ENCODE results near the gene DNASE1L1. TPM values are rescaled to one million over a fixed set of nuclear protein-coding genes. Genes with fewer than 3 reads are reported as not detected.
A peak's percentile ranks its signal among the peaks of the same experiment; 100 is the strongest.

Gene DNASE1L1
- total RNA-seq, 1 donor from 2014 or later = 40.8 TPM

GRCh38 chrX:154440623-154441357 is 31.7 kb upstream of the DNASE1L1 start:
- peaks cover 21% of the 10 kb centered on the region for H3K4me1 Mint-ChIP-seq (ENCODE audit: low read depth)
- peaks cover 4% of the 10 kb centered on the region for H3K36me3 Mint-ChIP-seq (ENCODE audit: low read depth)
- TF ChIP-seq CTCF (IDR thresholded peaks at IDR 0.05) = no peak
- no peak overlapping the region for H3K4me3 Mint-ChIP-seq (ENCODE audit: unreplicated experiment)
- peaks cover 5% of the 10 kb centered on the region for H3K9me3 Mint-ChIP-seq (ENCODE audit: low read depth)
- H3K27me3 Mint-ChIP-seq (ENCODE audit: low read depth) = no peaks in the 10 kb centered on the region
- no peak overlapping the region for H3K27ac Mint-ChIP-seq (ENCODE audit: unreplicated experiment)
- DNase-seq (ENCODE audit: low spot score) = no peak

GRCh38 chrX:154439841-154440240 is 30.8 kb upstream of the DNASE1L1 start:
- H3K27me3 Mint-ChIP-seq (ENCODE audit: low read depth) = no peaks in the 10 kb centered on the region
- no peak overlapping the region for H3K4me3 Mint-ChIP-seq (ENCODE audit: unreplicated experiment)
- no peak for TF ChIP-seq CTCF (IDR thresholded peaks at IDR 0.05)

GRCh38 chrX:154437971-154438893 is 29.2 kb upstream of the DNASE1L1 start:
- Mint-ChIP-seq H3K27ac (ENCODE audit: unreplicated experiment) (peak overlapping the region; percentile 77), H3K4me3 (ENCODE audit: unreplicated experiment) (peak overlapping the region; percentile 86), H3K4me1 (ENCODE audit: low read depth) (peaks cover 13% of the 10 kb centered on the region), H3K27me3 (ENCODE audit: low read depth) (no peaks in the 10 kb centered on the region), H3K36me3 (ENCODE audit: low read depth) (peaks cover 4% of the 10 kb centered on the region), H3K9me3 (ENCODE audit: low read depth) (peaks cover 5% of the 10 kb centered on the region)
- TF ChIP-seq CTCF (IDR thresholded peaks at IDR 0.05) = no peak
- no peak for DNase-seq (ENCODE audit: low spot score)

More at GRCh38 chrX:154439841-154440240, 30.8 kb upstream of the DNASE1L1 start:
- Mint-ChIP-seq H3K27ac (ENCODE audit: unreplicated experiment) (no peak overlapping the region), H3K36me3 (ENCODE audit: low read depth) (peaks cover 4% of the 10 kb centered on the region), H3K4me1 (ENCODE audit: low read depth) (peaks cover 17% of the 10 kb centered on the region), H3K9me3 (ENCODE audit: low read depth) (peaks cover 5% of the 10 kb centered on the region)
- DNase-seq (ENCODE audit: low spot score) = no peak

- H3K4me1 Mint-ChIP-seq (ENCODE audit: low read depth) = peaks cover 13% of the 10 kb centered on the region
- H3K4me3 Mint-ChIP-seq (ENCODE audit: unreplicated experiment) = peak within 1 kb of the TSS; percentile 86
- no peak for TF ChIP-seq CTCF (IDR thresholded peaks at IDR 0.05)
- peaks cover 6% of the 10 kb centered on the region for H3K36me3 Mint-ChIP-seq (ENCODE audit: low read depth)
- no peaks in the 10 kb centered on the region for H3K27me3 Mint-ChIP-seq (ENCODE audit: low read depth)
- H3K9me3 Mint-ChIP-seq (ENCODE audit: low read depth) = peaks cover 5% of the 10 kb centered on the region
- peak; percentile 84 for DNase-seq (ENCODE audit: low spot score)
- peak within 1 kb of the TSS; percentile 77 for H3K27ac Mint-ChIP-seq (ENCODE audit: unreplicated experiment)
Measured at GRCh38 chrX:154436983-154437752, 28.1 kb upstream of the DNASE1L1 start, which contains the start of gene GDI1. TSS of gene GDI1 (plus strand) at chrX:154437154. CDS start at chrX:154437255, 101 bp downstream.
